GM23338 (cell line): ENCODE results near the gene WDR35. TPM values are rescaled to one million over a fixed set of nuclear protein-coding genes. Genes with fewer than 3 reads are reported as not detected.

Experiments used
- ATAC-seq: fragments of 200-7000 bp; cut with Tn5 transposase; 3 replicates; pipeline ENCODE4 v1.9.1; 2020
- DNase-seq: peaks from one replicate; pipeline ENCODE4 v3.0.0-alpha.2; 2015; ENCODE audit warnings: low spot score
- H2AFZ ChIP-seq: fragments of 200-600 bp; sonication (generic); 2 replicates; pipeline ENCODE4 v1.8.0; 2016; ENCODE audit warnings: antibody characterized with exemption, mild to moderate bottlenecking, moderate library complexity
- H3F3A ChIP-seq: fragments of 200-600 bp; sonication (generic); replicated peaks from 2 replicates; pipeline ENCODE4 v1.8.0; 2017; ENCODE audit warnings: antibody characterized with exemption, mixed run types, low read depth
- H3K27ac ChIP-seq: fragments of 200-600 bp; sonication (generic); 2 replicates; pipeline ENCODE4 v1.6.1; 2016; ENCODE audit warnings: low read depth
- H3K27me3 ChIP-seq: fragments of 200-600 bp; sonication (generic); 2 replicates; pipeline ENCODE4 v1.8.0; 2016; ENCODE audit warnings: mild to moderate bottlenecking, mixed run types, moderate library complexity; ENCODE audit not compliant: insufficient read depth
- H3K36me3 ChIP-seq: fragments of 200-600 bp; sonication (generic); 2 replicates; pipeline ENCODE4 v1.8.0; 2016; ENCODE audit warnings: mild to moderate bottlenecking; ENCODE audit not compliant: insufficient read depth
- H3K4me1 ChIP-seq: fragments of 200-600 bp; sonication (generic); 2 replicates; pipeline ENCODE4 v1.8.0; 2016; ENCODE audit warnings: mild to moderate bottlenecking, moderate library complexity; ENCODE audit not compliant: insufficient read depth
- H3K4me2 ChIP-seq: fragments of 200-600 bp; sonication (generic); 2 replicates; pipeline ENCODE4 v1.7.1; 2017; ENCODE audit warnings: mixed run types
- H3K4me3 ChIP-seq: fragments of 200-600 bp; sonication (generic); 2 replicates; pipeline ENCODE4 v1.6.1; 2016; ENCODE audit warnings: mixed run types
- H3K79me2 ChIP-seq: fragments of 200-600 bp; sonication (generic); replicated peaks from 2 replicates; pipeline ENCODE4 v1.8.0; 2017; ENCODE audit warnings: mild to moderate bottlenecking; ENCODE audit not compliant: insufficient read depth
- H3K9me2 ChIP-seq: fragments of 200-600 bp; sonication (generic); 2 replicates; pipeline ENCODE4 v1.8.0; 2017; ENCODE audit not compliant: insufficient read depth
- H4K20me1 ChIP-seq: fragments of 200-600 bp; sonication (generic); replicated peaks from 2 replicates; pipeline ENCODE4 v1.8.0; 2017; ENCODE audit warnings: mild to moderate bottlenecking; ENCODE audit not compliant: insufficient read depth
- H3K27ac Mint-ChIP-seq: 2 replicates; pipeline ENCODE4 v1.8.0; 2020; ENCODE audit warnings: inconsistent platforms, mild to moderate bottlenecking, moderate library complexity, mixed read lengths
- H3K27me3 Mint-ChIP-seq: 3 replicates; pipeline ENCODE4 v1.8.0; 2022; ENCODE audit warnings: low read depth, mild to moderate bottlenecking, moderate library complexity, mixed read lengths, inconsistent platforms; ENCODE audit not compliant: insufficient read depth, poor library complexity
- H3K36me3 Mint-ChIP-seq: 3 replicates; pipeline ENCODE4 v1.8.0; 2021; ENCODE audit warnings: low read depth, mild to moderate bottlenecking, inconsistent platforms, moderate library complexity, mixed read lengths
- H3K4me1 Mint-ChIP-seq: 3 replicates; pipeline ENCODE4 v1.8.0; 2020; ENCODE audit warnings: mild to moderate bottlenecking, inconsistent platforms, mixed read lengths
- H3K4me3 Mint-ChIP-seq: 3 replicates; pipeline ENCODE4 v1.8.0; 2021; ENCODE audit warnings: moderate library complexity, mild to moderate bottlenecking, inconsistent platforms, mixed read lengths
- H3K9me3 Mint-ChIP-seq: 3 replicates; pipeline ENCODE4 v1.8.0; 2020; ENCODE audit warnings: moderate library complexity, mild to moderate bottlenecking, inconsistent platforms, mixed read lengths
- CREB1 ChIP-seq: fragments of 250-450 bp; sonication (Bioruptor Pico); IDR thresholded peaks from 2 replicates; pipeline ENCODE4 v1.5.0; 2020; ENCODE audit warnings: low read depth, mild to moderate bottlenecking, moderate library complexity
- CTCF ChIP-seq, 2 experiments: fragments of 200-600 bp in 1 of 2; sonication (generic) in 1 of 2; conservative IDR thresholded peaks; 2 replicates each; pipeline versions ENCODE4 v1.5.1 to v1.6.1; 2016 to 2017; ENCODE audit warnings: antibody characterized with exemption in 2 of 2, low read depth in 2 of 2, mild to moderate bottlenecking in 2 of 2, moderate library complexity in 1 of 2
- EZH2 ChIP-seq: fragments of 200-600 bp; sonication (generic); IDR thresholded peaks from one replicate; pipeline ENCODE4 v1.8.0; 2017; ENCODE audit warnings: antibody characterized with exemption, mild to moderate bottlenecking, low read depth; ENCODE audit not compliant: unreplicated experiment
- EZH2phosphoT487 ChIP-seq: fragments of 200-600 bp; sonication (generic); IDR thresholded peaks from one replicate; pipeline ENCODE4 v1.8.1; 2018; ENCODE audit warnings: antibody characterized with exemption; ENCODE audit not compliant: unreplicated experiment
- JUNB ChIP-seq: IDR thresholded peaks from one replicate; pipeline ENCODE4 v1.6.1; 2016; ENCODE audit warnings: antibody characterized with exemption; ENCODE audit not compliant: unreplicated experiment
- NANOG ChIP-seq: IDR thresholded peaks from 2 replicates; pipeline ENCODE4 v1.6.1; 2016; ENCODE audit warnings: antibody characterized with exemption, borderline replicate concordance
- POLR2AphosphoS5 ChIP-seq: IDR thresholded peaks from 2 replicates; pipeline ENCODE4 v1.6.1; 2016; ENCODE audit warnings: antibody characterized with exemption, low read depth
- REST ChIP-seq: IDR thresholded peaks from one replicate; pipeline ENCODE4 v1.6.1; 2018; ENCODE audit warnings: antibody characterized with exemption; ENCODE audit not compliant: unreplicated experiment
- STAT1 ChIP-seq: IDR thresholded peaks from one replicate; pipeline ENCODE4 v1.6.1; 2016; ENCODE audit warnings: antibody characterized with exemption; ENCODE audit not compliant: unreplicated experiment
- ZNF114 ChIP-seq: fragments of 250-450 bp; sonication (Bioruptor Pico); IDR thresholded peaks from 2 replicates; pipeline ENCODE4 v1.5.0; 2020; ENCODE audit warnings: mild to moderate bottlenecking, moderate library complexity
- ZNF331 ChIP-seq: fragments of 250-450 bp; sonication (Bioruptor Pico); IDR thresholded peaks from 2 replicates; pipeline ENCODE4 v1.5.0; 2020; ENCODE audit warnings: low read depth, mild to moderate bottlenecking, moderate library complexity
- polyA plus RNA-seq: library from polyadenylated mRNA; unstranded; fragments of >200 nt; fragmentation: Nextera tagmentation; extraction: Ambion mirVana; gene quantifications from 2 replicates; pipeline ENCODE4 v1.2.1, GENCODE V29; 2016
- total RNA-seq: library from RNA; depleted of rRNA; stranded (reverse); fragments of >200 nt; shearing (Covaris generic); gene quantifications from 2 replicates; pipeline ENCODE4 v1.2.3, GENCODE V29; 2014
- TF ChIP-seq, protein P1 (sequence below): fragments of 250-450 bp; sonication (Bioruptor Pico); IDR thresholded peaks from 2 replicates; pipeline ENCODE4 v1.5.0; 2020; ENCODE audit warnings: mild to moderate bottlenecking, moderate library complexity
- TF ChIP-seq, protein P2 (sequence below): IDR thresholded peaks from 2 replicates; pipeline ENCODE4 v1.6.1; 2016; ENCODE audit warnings: antibody characterized with exemption

The WDR35 gene
- total and polyA plus RNA-seq, 2 experiments from 2014 or later, result 5.3 to 20.0 TPM

DNA sequence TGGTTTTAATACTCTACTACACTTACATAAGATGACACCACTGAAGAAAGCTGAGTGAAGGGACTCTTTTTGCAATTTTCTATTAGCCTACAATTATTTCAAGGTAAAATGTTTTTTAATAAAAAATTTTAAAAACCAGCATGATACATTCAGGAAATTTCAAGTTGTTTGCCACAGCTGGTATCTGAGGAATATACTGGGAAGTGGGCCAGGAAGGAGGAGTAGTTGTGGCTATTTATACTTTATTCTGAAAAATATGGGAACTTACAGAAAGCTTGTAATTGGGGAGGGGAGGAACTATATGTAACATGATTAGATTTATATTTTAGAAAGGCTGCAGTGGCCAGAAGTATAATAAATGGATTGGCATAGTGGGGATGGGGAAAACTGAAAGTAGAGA lies 40.8 kb downstream of the WDR35 start:
- TF ChIP-seq ZNF114 (CRISPR knock-in tag) (no peak), POLR2AphosphoS5 (no peak), CREB1 (CRISPR knock-in tag) (no peak), ZNF331 (CRISPR knock-in tag) (no peak), CTCF (conservative IDR thresholded peaks at IDR 0.05; ENCODE audit: low read depth in 2 of 2) (no peak), EZH2 (no peak), EZH2phosphoT487 (no peak), REST (no peak), STAT1 (no peak), NANOG (no peak), JUNB (no peak)
- TF ChIP-seq, protein P1, sequence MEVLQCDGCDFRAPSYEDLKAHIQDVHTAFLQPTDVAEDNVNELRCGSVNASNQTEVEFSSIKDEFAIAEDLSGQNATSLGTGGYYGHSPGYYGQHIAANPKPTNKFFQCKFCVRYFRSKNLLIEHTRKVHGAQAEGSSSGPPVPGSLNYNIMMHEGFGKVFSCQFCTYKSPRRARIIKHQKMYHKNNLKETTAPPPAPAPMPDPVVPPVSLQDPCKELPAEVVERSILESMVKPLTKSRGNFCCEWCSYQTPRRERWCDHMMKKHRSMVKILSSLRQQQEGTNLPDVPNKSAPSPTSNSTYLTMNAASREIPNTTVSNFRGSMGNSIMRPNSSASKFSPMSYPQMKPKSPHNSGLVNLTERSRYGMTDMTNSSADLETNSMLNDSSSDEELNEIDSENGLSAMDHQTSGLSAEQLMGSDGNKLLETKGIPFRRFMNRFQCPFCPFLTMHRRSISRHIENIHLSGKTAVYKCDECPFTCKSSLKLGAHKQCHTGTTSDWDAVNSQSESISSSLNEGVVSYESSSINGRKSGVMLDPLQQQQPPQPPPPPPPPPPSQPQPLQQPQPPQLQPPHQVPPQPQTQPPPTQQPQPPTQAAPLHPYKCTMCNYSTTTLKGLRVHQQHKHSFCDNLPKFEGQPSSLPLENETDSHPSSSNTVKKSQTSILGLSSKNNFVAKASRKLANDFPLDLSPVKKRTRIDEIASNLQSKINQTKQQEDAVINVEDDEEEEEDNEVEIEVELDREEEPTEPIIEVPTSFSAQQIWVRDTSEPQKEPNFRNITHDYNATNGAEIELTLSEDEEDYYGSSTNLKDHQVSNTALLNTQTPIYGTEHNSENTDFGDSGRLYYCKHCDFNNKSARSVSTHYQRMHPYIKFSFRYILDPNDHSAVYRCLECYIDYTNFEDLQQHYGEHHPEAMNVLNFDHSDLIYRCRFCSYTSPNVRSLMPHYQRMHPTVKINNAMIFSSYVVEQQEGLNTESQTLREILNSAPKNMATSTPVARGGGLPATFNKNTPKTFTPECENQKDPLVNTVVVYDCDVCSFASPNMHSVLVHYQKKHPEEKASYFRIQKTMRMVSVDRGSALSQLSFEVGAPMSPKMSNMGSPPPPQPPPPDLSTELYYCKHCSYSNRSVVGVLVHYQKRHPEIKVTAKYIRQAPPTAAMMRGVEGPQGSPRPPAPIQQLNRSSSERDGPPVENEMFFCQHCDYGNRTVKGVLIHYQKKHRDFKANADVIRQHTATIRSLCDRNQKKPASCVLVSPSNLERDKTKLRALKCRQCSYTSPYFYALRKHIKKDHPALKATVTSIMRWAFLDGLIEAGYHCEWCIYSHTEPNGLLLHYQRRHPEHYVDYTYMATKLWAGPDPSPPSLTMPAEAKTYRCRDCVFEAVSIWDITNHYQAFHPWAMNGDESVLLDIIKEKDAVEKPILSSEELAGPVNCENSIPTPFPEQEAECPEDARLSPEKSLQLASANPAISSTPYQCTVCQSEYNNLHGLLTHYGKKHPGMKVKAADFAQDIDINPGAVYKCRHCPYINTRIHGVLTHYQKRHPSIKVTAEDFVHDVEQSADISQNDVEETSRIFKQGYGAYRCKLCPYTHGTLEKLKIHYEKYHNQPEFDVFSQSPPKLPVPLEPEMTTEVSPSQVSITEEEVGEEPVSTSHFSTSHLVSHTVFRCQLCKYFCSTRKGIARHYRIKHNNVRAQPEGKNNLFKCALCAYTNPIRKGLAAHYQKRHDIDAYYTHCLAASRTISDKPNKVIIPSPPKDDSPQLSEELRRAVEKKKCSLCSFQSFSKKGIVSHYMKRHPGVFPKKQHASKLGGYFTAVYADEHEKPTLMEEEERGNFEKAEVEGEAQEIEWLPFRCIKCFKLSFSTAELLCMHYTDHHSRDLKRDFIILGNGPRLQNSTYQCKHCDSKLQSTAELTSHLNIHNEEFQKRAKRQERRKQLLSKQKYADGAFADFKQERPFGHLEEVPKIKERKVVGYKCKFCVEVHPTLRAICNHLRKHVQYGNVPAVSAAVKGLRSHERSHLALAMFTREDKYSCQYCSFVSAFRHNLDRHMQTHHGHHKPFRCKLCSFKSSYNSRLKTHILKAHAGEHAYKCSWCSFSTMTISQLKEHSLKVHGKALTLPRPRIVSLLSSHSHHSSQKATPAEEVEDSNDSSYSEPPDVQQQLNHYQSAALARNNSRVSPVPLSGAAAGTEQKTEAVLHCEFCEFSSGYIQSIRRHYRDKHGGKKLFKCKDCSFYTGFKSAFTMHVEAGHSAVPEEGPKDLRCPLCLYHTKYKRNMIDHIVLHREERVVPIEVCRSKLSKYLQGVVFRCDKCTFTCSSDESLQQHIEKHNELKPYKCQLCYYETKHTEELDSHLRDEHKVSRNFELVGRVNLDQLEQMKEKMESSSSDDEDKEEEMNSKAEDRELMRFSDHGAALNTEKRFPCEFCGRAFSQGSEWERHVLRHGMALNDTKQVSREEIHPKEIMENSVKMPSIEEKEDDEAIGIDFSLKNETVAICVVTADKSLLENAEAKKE (CRISPR knock-in tag), result no peak
- TF ChIP-seq, protein P2, sequence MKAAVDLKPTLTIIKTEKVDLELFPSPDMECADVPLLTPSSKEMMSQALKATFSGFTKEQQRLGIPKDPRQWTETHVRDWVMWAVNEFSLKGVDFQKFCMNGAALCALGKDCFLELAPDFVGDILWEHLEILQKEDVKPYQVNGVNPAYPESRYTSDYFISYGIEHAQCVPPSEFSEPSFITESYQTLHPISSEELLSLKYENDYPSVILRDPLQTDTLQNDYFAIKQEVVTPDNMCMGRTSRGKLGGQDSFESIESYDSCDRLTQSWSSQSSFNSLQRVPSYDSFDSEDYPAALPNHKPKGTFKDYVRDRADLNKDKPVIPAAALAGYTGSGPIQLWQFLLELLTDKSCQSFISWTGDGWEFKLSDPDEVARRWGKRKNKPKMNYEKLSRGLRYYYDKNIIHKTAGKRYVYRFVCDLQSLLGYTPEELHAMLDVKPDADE, result no peak
- no peaks in the 10 kb centered on the region for H3K27me3 ChIP-seq
- no peaks in the 10 kb centered on the region for H3K27me3 Mint-ChIP-seq
- H3K4me3 Mint-ChIP-seq, result no peak overlapping the region
- H4K20me1 ChIP-seq, result no peaks in the 10 kb centered on the region
- H3K9me3 Mint-ChIP-seq, result no peaks in the 10 kb centered on the region
- no peak overlapping the region for H3K27ac Mint-ChIP-seq
- H3K36me3 Mint-ChIP-seq, result peaks cover 19% of the 10 kb centered on the region; the same call in 1 of the 3 replicates
- H3K4me1 ChIP-seq, result peaks cover 13% of the 10 kb centered on the region
- H3K4me3 ChIP-seq, result no peak overlapping the region
- peaks cover 15% of the 10 kb centered on the region for H3K4me1 Mint-ChIP-seq
- DNase-seq (no peak), ATAC-seq (no peak)
- H3K4me2 ChIP-seq, result no peak overlapping the region
- H3K36me3 ChIP-seq, result peaks cover 7% of the 10 kb centered on the region; the same call in 1 of the 2 replicates
- H3K27ac ChIP-seq, result no peak overlapping the region
- no peak overlapping the region for H2AFZ ChIP-seq
- H3F3A ChIP-seq, result no peaks in the 10 kb centered on the region
- no peaks in the 10 kb centered on the region for H3K9me2 ChIP-seq
- H3K79me2 ChIP-seq, result no peaks in the 10 kb centered on the region
